ENCODE results near the gene ARPC5. TPM values are rescaled to one million over a fixed set of nuclear protein-coding genes. Genes with fewer than 3 reads are reported as not detected.

ARPC5 gene
- total and polyA plus RNA-seq, 2 donors (not counting 1 experiment from before 2014, with no cell fraction given) = 28.3 to 103 TPM

GRCh38 chr1:183598386-183598785, 37.2 kb downstream of the ARPC5 start:
- Histone ChIP-seq H3K9me3 (ENCODE audit: control extremely low read depth in 1 of 3, control insufficient read depth in 2 of 3, insufficient read depth in 1 of 3, low read length in 2 of 3) (no peaks in the 10 kb centered on the region), H3K4me2 (replicated peaks; ENCODE audit: low read depth, low read length, poor library complexity, severe bottlenecking) (no peak overlapping the region), H3K27me3 (replicated peaks in 1 of 4; ENCODE audit: control extremely low read depth in 1 of 4, control insufficient read depth in 3 of 4, insufficient read depth in 4 of 4, low read length in 3 of 4) (no peaks in the 10 kb centered on the region), H4K20me1 (ENCODE audit: control insufficient read depth, insufficient read depth, low read length, poor library complexity, severe bottlenecking) (no peaks in the 10 kb centered on the region), H3K9ac (ENCODE audit: low read length) (no peak overlapping the region), H3K4me3 (ENCODE audit: control extremely low read depth in 1 of 5, extremely low read depth in 1 of 5, insufficient read depth in 1 of 5, low read depth in 2 of 5, low read length in 4 of 5) (no peak overlapping the region), H3K36me3 (replicated peaks in 1 of 2; ENCODE audit: control extremely low read depth in 1 of 2, control insufficient read depth in 1 of 2, extremely low read depth in 1 of 2, insufficient read depth in 2 of 2, low read length in 1 of 2) (no peaks in the 10 kb centered on the region), H3K4me1 (ENCODE audit: control insufficient read depth in 2 of 2, insufficient read depth in 2 of 2, low read length in 2 of 2) (peaks cover 14% of the 10 kb centered on the region in 2 donors), H2AFZ (ENCODE audit: insufficient read depth, low read depth, low read length, poor library complexity, severe bottlenecking) (no peak overlapping the region), H3K79me2 (ENCODE audit: control insufficient read depth, insufficient read depth, low read length) (no peaks in the 10 kb centered on the region), H3K27ac (ENCODE audit: low read length in 2 of 2) (no peak overlapping the region)
- ChIA-PET POLR2A (no interaction called here), CTCF (interaction anchor here (0.7 to 1.2 kb wide), 2 partner anchors 11 to 25 kb away, joined by 3 to 5 read pairs; no protein-coding TSS in a partner anchor)
- Mint-ChIP-seq H3K9me3 (ENCODE audit: insufficient read depth) (no peaks in the 10 kb centered on the region), H3K4me3 (no peak overlapping the region), H3K27ac (no peak overlapping the region), H3K4me1 (peaks cover 17% of the 10 kb centered on the region), H3K27me3 (no peaks in the 10 kb centered on the region)
- DNase-seq = no peak
- ATAC-seq (ENCODE audit: low read depth) = no peak
- intact Hi-C loops (cut with micrococcal nuclease) = no loop called here
- WGBS (ENCODE audit: insufficient coverage) = 38% methylated on average over 2 of the region's 2 CpGs
- no peak for TF ChIP-seq CTCF (IDR thresholded peaks at IDR 0.05)
- no peak for TF ChIP-seq EZH2 (IDR thresholded peaks at IDR 0.05; ENCODE audit: borderline replicate concordance, insufficient read depth, low read depth, low read length, poor library complexity, severe bottlenecking)

GRCh38 chr1:183597656-183598347, 37.8 kb downstream of the ARPC5 start:
- Histone ChIP-seq H3K36me3 (replicated peaks in 1 of 2; ENCODE audit: control extremely low read depth in 1 of 2, control insufficient read depth in 1 of 2, extremely low read depth in 1 of 2, insufficient read depth in 2 of 2, low read length in 1 of 2) (no peaks in the 10 kb centered on the region), H3K79me2 (ENCODE audit: control insufficient read depth, insufficient read depth, low read length) (no peaks in the 10 kb centered on the region), H3K27ac (ENCODE audit: low read length in 2 of 2) (no peak overlapping the region), H3K9ac (ENCODE audit: low read length) (no peak overlapping the region), H3K4me2 (replicated peaks; ENCODE audit: low read depth, low read length, poor library complexity, severe bottlenecking) (no peak overlapping the region), H3K4me3 (ENCODE audit: control extremely low read depth in 1 of 5, extremely low read depth in 1 of 5, insufficient read depth in 1 of 5, low read depth in 2 of 5, low read length in 4 of 5) (no peak overlapping the region), H3K4me1 (ENCODE audit: control insufficient read depth in 2 of 2, insufficient read depth in 2 of 2, low read length in 2 of 2) (peaks cover 19 to 20% of the 10 kb centered on the region in 2 donors), H4K20me1 (ENCODE audit: control insufficient read depth, insufficient read depth, low read length, poor library complexity, severe bottlenecking) (no peaks in the 10 kb centered on the region), H3K27me3 (replicated peaks in 1 of 4; ENCODE audit: control extremely low read depth in 1 of 4, control insufficient read depth in 3 of 4, insufficient read depth in 4 of 4, low read length in 3 of 4) (no peaks in the 10 kb centered on the region), H3K9me3 (ENCODE audit: control extremely low read depth in 1 of 3, control insufficient read depth in 2 of 3, insufficient read depth in 1 of 3, low read length in 2 of 3) (no peaks in the 10 kb centered on the region), H2AFZ (ENCODE audit: insufficient read depth, low read depth, low read length, poor library complexity, severe bottlenecking) (no peak overlapping the region)
- CTCF ChIA-PET = interaction anchor here (1.2 kb wide), 1 partner anchor 12 kb away, joined by 3 read pairs; no protein-coding TSS in a partner anchor
- DNase-seq (no peak), ATAC-seq (ENCODE audit: low read depth) (no peak)
- Mint-ChIP-seq H3K27me3 (no peaks in the 10 kb centered on the region), H3K27ac (no peak overlapping the region), H3K9me3 (ENCODE audit: insufficient read depth) (no peaks in the 10 kb centered on the region), H3K4me3 (no peak overlapping the region), H3K4me1 (peaks cover 23% of the 10 kb centered on the region)
- POLR2A ChIA-PET = no interaction called here
- WGBS (ENCODE audit: insufficient coverage) = 100% methylated on average over 2 of the region's 5 CpGs
- no peak for TF ChIP-seq CTCF (IDR thresholded peaks at IDR 0.05)
- no peak for TF ChIP-seq EZH2 (IDR thresholded peaks at IDR 0.05; ENCODE audit: borderline replicate concordance, insufficient read depth, low read depth, low read length, poor library complexity, severe bottlenecking)
- intact Hi-C loops (cut with micrococcal nuclease) = no loop called here
